HG03439 (cell line): ENCODE measurements around the gene MBL2.

Experiments
- ATAC-seq: cut with Tn5 transposase; IDR thresholded peaks from one replicate; pipeline ENCODE4 v1.9.1; 2021; ENCODE audit warnings: mild to moderate bottlenecking, moderate library complexity; ENCODE audit not compliant: unreplicated experiment

Gene MBL2

DNA sequence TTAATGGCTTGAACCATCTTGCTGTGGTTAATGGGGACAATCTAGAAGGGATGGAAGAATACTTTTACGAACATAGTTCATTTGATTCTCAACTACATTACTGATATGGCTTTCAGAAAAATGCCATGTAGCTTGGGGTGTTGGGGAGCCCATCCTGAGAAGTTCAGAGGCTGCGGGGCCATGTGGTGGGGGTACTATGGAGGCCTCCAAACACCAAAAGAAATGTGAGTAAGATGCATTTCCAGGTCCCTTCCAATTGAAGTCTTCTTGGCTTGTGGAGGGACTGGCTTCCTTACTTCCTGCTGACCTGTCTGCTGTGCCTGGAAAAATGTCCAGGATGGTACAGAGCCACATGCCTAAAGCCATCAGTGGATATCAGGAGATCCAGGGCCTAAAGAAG, 1.6 kb upstream of the MBL2 start:
- ATAC-seq = no peak

DNA sequence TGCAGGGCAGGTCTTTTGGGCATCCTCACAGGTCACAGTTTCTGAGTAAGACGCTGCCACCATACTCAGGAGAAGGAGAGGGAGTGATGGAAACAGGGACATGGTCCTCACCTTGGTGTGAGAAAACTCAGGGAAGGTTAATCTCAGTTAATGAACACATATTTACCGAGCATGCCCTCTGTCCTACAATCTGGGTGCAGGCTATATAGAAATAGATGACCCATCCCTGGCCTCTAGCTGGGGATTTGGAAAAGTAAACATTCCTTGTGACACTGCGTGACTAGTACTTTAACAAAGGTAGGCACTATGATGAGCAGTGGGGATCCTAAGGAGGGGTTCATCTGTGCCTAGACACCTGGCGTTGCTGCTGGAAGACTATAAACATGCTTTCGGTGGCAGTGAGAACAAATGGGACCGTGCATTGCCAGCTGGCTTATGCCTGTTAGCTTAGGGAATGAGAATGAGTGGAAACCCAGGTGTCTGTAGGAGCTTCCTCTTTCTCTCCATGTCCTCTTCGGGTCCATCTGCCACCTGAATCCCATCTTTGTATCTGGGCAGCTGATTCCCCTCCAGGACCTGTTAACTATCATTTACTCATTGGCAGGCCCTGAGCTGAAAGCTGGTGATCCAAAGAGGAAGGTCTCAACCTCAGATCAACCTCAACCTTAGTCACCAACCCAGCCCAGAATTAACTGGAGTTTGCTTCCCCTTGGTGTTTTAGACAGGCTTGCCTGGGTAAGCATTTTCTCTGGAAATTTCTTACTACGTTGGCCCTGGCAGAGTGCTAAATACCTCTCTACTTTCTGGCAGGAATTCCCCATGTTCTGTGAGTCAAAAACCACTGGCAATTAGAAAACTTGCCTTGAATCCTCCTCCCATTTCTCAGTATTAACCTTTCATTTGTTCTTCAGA, 794 bp downstream of the MBL2 start:
- no peak for ATAC-seq

DNA sequence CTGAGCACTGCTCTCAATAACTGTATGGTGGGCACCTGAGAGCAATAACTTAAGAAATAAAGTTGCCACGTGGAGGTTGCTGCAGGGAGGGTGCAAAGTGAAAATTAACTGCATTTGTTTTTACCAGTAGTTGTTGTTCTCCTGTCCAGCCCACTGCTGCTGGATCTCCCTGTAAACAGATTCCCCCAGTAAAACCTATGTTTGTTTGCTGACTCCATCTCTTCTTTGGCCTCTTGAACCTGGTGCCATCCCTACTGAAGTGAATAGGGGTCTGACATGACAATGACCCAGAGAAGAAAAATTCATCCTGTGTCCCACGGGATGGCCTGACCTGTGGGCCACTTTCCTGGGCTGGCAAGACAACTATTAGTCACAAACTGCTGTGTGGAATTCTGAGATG, 1.7 kb downstream of the MBL2 start:
- ATAC-seq = no peak

DNA sequence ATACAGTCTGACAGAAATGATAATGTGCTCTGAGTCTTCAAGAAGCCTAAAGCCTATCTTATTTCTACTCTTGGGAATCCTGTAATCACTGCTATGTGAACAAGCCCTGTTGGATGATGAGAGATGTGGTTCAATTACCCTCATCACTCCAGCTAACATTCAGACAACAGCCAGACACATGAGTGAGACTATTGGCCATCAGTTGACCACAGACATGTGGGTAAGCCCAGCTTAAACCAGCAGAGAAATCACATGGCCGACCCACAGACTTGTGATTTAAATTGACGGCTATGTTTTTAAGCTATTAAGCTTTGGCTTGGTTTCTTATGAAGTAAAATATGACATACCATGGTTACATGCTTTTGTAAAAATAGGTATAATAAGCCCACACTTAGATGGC, 2.6 kb downstream of the MBL2 start:
- ATAC-seq = no peak

DNA sequence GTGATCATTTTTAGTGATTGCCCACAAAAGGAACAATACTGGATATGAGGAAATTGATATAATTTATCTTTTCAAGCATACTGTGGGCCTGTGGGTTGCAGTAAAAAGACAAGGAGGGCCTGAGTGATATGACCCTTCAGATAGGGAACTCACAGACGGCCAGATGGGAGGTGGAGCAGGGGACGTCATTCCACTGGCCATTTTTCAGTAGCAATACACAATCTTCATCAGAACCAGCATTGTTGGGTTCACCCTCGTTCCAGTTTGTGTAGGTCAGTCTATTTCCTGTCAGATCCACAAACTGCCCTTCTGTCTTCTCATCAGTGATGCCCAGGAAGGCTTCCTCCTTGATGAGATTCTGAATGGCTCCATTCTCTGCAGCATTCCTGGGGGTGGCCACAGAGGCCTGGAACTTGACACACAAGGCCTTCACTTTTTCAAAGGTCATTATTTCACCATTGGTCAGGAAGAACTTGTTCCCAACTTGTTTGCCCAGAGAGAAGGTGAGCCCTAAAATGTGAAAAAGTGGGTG, 4.5 kb downstream of the MBL2 start:
- ATAC-seq = no peak

DNA sequence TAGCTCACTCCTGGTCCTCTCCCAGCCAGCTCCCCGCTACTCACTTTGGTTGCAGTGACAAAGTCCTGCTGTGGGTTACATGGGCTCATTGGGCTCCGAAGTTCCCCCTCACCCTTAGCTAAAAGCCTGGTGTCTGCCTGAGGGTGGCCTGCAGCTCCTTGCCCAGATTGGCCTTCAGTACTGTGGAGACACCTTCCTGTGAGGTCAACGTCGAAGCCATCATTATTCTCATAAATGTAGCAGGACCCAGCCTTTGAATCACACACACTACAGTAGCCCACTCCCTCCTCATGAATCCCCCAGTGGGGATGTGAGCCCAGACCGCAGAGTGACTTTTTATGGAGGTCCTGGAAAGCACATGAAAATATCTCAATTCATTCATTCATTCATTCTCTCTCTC, 10.5 kb downstream of the MBL2 start:
- ATAC-seq = no peak

DNA sequence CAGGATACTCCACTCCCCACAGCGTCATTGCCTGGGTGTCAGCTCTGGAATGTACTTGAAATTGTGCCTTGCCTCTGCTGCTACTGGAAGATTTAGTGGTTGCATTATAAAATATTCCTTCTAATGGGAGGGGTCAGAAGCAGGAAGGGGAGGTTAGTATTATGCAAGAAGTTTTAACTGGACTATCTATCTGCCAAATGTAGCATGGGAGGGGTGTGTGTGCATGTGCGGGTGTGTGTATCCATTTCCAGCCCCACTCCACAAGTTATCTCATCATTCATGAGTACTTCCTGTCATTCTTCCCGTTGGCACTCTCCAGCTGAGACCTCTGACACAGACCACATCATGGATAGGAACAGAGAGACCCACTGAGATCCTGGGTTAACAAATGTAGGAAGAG, 13.4 kb downstream of the MBL2 start:
- no peak for ATAC-seq

DNA sequence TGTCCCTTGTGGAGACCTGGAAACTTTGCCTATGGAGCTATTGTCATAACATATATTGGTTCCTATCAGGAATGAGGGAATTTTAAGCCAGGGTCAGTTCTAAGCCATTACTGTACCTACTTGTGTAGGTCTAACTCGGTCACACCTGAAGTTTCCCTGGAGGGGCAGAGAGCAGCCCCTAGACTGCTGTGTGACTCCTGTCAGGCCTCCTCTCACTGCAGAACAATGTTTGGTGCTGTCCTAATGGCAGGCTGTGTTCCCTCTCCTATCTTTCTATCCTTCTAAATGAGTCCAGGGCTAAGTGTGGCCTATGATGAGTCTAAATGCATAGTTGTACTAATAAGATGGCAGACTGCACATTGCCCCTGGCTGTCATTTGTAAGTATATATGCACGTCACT, 14.2 kb downstream of the MBL2 start:
- ATAC-seq = no peak

DNA sequence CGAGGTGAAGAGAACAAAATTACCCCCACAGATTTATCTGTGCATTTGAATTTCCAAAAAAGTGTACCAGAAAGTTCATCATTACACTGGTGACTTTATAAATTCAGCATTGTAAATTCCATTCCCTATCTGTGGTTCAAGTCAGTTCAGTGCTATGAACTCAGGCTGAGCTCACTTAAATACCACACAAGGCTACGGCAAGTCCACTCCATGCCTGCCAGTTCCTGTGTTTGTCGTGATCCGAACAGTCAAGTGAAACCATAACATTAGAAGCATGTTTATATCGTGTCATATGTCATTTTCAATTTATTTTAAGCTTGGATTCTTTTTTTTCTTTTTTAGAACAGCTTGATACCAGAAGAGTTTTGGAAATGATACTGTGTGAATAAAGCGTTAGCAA, 14.8 kb downstream of the MBL2 start:
- ATAC-seq = no peak

DNA sequence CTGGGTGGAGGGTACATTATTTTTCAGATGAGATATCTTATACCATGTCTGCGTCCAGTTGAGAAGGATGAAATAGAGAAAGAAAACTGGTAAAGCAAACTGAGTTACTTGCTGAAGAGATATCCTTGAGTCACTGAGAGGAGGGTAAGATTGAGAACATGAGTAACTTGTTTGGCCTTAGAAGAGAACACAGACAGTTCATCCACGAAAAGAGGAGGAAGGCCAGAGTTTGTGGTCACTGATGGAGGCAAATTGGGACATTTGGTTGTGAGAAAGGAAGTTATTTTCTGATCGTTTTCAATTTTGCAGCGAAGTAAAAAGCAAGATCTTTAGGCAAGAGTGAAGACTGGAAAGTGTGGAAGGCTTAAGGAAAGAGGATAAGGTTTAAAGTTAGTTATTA, 15.6 kb downstream of the MBL2 start:
- ATAC-seq = no peak

DNA sequence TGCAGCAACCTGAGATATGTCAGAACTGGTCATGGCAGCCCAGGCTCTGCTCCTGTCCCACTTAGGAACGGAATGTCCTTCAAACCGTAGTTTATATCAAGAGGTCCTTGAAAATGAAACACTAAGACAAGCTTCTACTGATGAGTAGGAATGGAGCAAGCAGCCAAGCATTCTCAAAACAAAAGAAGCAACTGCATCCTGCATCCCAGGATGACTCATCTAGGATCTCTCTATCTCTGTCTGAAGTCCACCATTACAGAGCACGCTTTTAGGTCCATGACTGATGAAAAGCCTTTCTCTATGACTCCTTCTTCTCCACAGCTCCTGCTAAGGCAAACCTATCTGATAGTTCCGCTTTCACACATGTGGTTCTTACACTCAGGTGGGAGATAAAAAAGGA, 16.3 kb downstream of the MBL2 start:
- ATAC-seq = no peak

DNA sequence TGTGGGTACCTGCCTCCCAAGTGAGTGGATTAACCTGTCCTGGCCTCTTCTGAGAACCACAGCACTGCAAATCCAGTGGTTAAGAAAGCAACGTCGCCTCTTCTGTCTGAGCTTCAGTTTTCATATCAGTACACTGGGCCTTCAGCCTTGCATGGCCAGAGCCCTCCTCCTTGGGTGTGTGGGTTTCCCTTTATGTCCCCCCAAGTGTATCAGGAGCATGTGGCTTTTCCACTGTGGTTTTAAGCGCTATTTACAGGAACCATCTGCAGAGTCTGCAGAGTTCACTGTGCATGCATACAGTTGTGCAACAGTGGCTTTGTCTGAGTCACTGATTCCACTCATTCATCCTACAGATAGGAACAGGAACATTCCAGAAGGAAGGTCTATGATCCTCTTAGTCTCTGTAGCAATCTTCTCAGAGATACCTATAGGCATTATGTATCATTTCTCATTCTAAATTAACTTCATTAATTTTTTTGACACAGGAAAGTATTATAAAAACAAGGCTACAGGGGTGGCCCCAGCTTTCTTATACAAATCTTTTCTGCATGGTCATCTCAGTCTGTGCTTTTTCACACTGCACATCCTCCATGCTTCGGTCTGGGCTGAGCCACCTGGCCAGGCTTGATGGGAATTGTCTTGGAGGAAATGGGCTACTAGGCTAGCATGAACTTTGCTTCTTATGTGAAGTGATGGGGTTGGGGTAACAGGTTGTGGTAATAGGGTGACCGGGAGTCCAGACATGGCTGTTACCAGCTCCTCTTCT, 17.1 kb downstream of the MBL2 start:
- no peak for ATAC-seq

DNA sequence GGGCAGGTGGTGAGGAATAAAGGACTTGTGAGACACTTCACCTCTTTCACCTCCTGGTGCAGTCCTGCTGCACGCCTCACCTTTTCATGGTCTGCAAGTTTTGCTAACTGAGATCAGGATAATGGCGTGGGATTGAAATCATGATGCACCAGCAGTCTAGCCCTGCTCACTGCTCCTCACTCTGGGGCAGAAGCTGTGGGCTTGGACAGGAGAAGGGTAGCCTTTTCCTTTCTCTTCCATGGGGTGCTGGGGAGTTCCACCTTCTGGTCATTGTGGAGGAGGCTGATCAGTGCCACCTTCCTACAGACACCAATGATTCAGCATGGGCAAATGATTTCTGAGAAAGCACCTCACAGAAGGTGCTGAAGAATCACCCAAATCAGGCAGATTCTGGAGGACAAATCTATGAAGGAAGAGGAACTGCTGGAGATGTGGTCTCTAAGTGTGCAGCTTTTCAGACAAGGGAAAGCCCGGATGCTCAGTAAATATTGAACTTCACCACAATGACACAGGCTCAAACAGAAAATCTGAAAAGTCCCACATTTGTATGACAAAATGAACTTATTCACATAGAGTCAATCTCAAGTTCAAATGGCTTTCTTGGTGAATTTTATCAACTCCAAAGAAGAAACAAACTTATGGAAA, 19.7 kb downstream of the MBL2 start:
- no peak for ATAC-seq

DNA sequence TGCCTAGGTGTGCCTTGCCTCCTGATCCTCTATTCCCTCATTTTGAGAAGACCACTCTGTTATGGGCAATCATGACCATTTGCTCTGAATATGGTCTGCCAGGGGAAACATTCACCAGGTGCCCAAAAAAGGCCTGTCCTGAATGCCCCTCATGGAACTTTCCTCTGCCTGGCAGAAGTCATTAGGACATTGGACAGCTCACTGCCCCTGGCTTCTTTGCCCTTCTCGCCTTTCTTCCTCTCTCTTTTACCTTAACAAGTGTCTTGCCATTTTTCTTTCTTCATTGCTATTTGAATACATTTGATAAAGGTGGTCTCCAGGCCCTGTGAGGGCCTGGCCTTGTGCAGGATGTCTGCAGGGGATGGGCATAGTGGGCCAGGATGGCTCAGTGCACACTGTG, 20.3 kb downstream of the MBL2 start:
- no peak for ATAC-seq

DNA sequence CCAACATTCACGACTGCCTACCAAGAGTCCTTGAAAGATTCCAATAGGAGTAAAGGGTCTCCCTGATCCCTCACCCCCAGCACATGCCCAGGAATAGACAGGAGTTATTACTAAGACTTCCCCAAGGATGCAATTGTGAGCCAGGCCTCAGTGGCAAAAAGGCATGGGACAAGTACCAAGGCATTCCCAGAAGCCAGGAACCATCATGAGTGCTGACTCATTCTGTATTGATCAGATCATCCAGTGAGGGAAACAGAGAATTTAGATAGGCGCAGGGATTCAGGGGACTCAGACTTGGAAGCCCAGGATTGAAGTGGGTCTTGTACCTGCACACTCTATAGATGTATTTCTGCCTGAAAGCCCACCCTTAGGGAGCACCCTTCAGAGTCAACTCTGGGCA, 21.2 kb downstream of the MBL2 start:
- ATAC-seq = no peak

DNA sequence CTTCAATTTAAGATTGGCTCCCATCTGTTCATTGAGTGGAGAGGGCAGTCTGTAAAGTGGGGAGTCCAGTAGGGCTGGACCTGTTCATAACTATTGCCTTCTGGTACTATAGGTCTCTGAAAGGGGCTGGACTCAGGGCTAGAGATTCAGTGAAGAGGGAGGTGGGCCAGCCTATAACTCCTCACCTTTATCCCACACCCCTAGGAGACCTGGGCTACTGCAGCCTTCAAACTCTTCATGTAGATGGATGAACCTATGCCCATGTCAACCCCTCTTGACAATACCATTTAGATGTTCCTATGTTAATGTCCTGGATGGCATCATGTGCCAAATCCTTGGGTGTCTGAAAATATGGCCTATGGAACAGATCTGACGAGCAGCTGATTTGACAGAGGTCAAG, 22.0 kb downstream of the MBL2 start:
- no peak for ATAC-seq

DNA sequence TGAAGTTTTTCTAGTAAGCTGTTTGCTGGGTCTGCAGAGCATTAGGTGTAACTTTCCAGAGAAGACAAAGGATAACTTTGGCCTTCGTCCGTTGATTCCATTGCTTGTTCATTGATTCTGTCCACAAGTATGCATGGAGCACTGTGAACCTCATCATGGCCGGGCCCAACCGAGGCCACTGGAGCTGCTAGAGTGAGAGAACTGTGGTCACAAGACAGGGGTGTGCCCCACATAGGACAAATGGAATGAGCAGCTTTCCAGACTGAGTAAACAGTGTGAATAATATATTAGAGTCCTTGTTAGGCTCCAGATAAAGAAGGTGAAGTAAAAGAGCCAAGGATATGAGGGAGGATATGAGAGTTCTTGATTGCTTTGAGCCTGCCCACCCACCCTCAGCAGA, 24.9 kb downstream of the MBL2 start:
- no peak for ATAC-seq

DNA sequence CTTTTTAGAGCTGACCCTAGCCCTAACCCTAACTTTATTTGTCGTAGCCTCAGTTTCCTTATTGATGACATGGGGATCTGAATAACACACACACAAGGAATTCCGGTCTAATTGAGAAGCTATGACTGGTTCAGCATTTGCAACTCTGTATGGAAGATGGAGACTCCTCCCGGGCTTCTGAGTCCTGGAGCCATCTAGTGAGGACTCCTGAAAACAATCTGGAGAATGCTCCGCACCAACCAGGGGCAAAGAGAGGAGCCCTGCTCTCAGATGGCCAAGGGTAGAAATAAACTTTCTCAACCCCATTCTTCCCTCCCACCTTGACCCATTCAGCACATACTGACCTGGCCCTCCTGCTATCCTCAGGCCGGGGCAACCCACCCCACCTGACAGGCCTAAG, 26.4 kb downstream of the MBL2 start:
- ATAC-seq = no peak

DNA sequence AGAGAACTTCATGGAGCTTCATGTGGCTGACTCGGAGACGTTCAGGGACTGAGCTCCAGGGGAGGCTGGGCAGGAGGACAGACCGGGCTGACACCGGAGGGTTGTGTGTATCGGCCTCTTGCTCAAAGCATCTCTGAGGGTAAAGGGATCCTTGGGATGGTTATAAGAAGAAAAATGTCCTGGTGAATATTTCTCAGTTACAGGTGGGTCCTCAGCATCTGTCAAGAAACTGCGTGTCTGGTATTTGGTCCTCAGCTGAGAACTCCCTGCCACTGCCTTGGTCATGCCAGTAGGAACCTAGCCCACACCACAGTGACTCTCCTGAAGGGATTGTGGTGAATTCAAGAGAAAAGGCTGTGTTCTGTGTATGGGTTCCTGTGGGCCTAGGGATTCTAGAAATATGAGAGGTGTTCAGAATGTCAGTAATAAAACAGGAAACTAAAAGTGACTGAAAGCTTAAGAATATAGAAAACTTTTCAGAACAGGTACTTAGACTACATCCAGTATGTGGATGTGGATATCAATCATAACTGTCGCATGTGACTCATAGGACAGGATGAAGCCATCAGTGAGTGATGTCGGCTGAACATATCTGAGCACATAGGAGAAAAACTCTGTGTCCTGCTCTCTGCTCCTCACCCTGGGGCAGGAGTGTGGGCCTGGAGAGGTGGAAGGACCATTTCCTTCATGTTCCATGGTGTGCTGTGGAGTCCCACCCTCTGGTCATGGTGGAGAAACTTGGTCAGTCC, 28.4 kb downstream of the MBL2 start:
- no peak for ATAC-seq

DNA sequence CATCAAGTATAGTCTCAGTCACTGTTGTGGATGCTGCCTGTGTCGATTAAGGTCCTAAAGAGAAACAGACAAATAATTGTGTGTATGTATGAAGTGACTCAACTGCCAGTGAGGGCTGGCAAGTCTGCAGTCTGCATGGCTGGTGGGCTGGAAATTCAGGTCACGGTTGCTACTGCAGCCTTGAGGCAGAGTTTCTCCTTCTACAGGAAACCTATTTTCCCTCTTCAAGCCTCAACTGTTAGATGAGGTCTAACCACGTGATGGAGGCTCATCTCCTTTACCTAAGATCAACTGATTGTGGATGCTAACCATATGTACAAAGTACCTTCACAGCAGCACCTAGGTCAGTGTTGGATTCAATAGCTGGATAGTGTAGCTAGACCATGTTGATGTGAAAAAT, 29.9 kb downstream of the MBL2 start:
- no peak for ATAC-seq

DNA sequence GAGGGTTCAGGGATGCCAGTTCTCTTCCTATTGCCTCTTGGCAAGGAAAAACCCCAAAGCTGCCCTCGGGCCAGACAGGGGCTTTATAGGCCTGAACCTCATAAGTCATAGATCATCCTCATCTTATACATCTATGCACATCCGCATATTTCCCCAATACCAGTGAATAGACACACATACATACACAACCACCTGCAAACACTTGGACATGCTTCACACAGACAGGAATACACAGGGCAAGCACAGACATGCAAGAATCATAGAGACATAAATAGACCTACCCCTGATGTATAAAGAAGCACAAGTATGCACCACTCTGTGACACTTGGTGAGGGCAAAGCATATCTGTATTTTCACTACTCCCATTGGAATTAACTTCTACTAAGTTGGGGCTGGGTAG, 30.7 kb downstream of the MBL2 start:
- ATAC-seq = no peak
